Measurements from ENCODE around the gene FBP2.
"Not testable (repeated sequence)": the region's sequence is repeated elsewhere in the genome, so short reads cannot be mapped to it uniquely, and the experiment has no call there.

The FBP2 gene

DNA sequence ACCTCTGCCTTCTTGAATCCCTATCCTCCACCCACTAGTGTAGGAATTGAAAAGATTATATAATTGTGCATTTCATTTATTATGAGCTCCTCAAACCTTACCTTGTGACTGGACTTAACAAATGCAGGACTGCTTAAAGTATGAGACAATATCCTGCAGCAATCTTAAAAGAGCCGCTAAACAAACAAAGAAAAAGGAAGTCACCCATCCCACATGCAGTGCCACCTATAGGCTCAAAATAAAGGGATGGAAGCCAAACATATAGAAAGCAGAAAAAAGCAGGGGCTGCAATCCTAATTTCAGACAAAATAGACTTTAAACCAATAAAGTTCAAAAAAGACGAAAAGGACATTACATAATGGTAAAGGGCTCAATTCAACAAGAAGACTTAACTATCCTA lies 30.1 kb downstream of the FBP2 start:
- DNase-seq (ENCODE audit: low spot score) = no peak

DNA sequence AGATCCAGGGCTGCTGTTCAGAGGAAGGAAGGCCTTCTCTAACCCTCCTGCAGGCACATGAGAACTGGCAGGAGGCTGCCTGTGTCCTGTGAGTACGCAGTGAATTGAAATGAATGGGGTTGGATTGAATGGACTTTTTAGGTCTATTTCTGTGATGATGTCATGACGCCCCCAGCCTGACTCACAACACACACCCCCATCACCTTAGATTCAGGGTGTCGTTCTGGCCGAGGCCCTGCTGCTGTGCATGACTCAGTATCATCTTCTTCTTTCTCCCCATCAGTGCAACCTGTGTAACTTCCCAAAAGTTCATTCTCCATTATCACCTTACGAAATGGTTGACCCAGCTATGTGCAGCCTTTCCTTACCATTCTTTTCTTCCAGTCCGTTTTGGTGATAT lies 33.4 kb downstream of the FBP2 start:
- no peak for DNase-seq (ENCODE audit: low spot score)

DNA sequence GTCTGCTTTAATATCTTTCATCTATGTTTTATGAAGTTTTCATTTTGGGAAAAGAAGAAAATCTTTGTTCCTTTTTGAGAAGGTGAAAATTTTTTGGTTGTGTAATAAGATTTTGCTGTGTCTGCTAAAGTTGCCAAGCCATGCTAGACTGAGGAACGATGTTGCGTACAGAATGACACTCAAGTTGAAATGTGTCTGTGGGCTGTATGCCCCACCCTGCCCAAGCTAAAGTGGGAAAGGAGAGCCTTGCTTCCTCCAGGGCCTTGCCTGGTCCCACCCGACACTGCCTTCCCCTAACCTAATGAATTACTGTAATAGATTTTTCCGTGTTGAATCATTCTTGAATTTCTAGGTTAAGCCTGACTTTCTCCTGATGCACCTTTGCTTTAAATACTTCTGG lies 36.2 kb downstream of the FBP2 start:
- no peak for DNase-seq (ENCODE audit: low spot score)

DNA sequence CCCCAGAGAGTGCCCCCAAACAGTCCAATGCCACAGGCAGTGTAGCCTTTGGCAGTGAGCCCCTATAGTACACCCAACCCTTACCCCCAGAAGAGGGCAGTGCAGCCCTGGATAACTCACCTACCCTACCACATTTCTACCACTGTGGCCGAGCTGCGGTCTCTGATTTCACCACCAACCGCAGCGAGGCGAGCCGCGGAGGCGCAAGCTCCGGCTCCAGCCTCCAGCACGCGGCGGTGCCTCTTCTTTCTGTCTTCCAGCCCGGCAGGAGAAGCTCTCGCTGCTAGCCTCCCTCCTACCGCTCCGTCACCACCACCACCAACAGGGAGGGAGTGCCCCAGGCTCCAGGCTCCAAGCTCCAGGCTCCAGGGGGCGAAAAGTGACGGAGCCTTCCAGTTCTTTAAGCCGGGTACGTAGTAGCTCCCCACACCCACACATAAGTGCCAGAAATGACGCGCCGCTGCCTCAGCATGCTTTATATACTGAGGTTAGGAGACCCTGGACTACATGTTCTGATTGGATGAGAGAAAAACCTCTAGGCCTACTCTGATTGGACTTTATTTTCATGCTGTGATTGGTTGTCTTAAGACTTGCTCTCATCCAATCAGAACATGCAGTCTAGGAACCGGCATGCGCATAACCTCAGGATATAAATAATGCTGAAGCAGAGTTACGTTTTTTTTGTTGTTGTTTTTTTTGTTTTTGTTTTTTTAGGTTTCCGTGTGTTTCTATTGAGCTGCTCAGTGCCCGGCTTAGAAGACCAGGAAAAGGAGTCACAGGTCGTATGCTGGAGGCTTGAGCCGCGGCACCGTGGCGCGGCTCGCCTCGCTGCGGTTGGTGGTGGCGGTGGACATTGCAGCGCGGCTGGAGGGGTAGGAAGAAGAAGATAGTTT lies 38.9 kb downstream of the FBP2 start, which contains the start of gene PCAT7:
Gene PCAT7, plus strand, starts transcription at position 645 of the 893 bp plus-strand sequence.
- peak; percentile 1 for DNase-seq (ENCODE audit: low spot score)

DNA sequence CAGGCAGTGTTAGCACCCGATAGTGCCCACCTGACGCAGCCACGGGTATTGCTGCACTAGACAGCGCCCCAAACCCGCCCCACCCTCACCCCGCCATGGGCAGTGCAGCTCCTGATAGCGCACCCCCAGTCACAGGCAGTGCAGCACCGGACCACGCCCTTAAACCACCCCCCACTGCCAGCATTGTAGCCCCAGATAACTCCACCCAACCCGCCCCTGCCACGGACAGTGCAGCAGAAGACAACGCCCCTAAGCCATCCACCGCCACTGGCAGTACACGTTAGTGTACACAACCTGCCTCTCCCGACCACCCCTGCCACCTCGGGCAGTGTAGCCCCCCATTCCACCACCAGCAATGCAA lies 39.6 kb downstream of the FBP2 start:
- no peak for DNase-seq (ENCODE audit: low spot score)

DNA sequence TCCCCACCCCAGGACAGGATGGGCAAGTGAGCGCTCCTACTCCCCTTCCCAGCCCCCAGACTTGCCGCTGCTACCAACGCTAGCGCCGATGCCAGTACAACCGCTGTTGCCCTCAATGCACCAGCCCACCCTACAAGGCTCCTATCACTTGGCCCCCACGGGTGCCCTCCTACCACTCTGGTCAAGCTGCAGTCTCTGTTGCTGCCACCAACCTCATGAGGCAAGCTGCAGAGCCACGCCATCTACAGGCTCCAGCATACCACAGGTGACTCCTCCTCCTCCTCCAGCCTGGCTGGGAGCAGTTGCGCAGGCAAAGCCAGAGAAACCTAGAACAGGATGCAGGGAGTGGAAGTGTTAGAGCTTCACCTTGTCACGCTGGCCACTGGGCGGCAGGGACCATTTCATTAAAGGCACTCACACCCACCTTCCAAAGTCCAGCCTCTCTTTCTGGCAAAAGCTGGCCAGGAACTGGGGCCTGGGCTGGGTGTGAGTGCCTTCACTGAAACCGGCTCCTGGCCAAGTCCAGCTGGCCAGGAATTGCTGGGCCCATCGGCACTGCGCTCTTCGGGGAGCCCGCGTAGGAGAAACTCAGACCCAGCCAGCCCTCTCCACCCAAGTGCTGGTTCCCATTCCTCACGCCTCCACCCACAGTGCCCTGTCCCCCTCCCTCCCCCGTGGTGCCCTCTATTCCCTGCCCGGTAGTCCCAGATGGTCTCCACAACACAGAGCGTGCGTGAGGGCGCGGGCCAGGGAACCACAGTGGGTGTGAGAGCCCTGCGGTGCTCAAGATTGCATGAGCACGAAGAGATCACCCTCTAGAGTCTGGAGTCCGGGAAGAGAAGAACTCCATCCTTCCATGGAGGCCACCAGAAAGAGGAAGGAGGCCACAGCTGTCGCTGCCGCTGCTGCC lies 40.3 kb downstream of the FBP2 start:
- DNase-seq (ENCODE audit: low spot score) = no peak

DNA sequence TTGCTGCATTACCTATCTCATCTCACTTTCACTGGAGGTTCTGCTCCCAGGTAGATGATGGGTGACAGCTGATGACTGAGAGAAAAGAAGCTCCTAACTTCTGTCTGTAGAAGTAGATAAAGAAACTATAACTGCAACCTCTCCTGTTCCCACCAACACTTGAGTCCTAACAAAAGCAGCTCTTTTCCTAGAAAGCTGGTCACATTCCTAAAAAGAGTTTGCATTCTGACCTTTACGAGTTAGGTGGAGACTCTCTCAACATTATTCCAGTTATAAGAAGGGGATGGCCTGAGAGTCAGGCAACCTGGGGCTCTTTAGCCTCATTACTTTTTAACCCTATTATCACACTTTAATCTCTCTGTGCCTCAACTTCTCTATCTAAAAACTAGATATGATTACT lies 47.7 kb downstream of the FBP2 start:
- no peak for DNase-seq (ENCODE audit: low spot score)

DNA sequence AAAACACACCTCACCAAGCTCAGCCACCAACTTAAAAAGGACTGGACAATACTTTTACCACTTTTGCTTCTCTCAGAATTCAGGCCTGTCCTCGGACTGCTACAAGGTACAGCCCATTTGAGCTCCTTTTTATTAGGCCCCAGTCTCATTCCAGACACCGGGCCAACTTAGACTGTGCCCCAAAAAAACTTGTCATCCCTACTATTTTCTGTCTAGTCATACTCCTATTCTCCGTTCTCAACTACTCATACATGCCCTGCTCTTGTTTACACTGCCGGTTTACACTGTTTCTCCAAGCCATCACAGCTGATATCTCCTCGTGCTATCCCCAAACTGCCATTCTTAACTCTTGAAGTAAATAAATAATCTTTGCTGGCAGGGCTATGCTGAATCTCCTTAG lies 49.3 kb downstream of the FBP2 start:
- not testable (repeated sequence) for DNase-seq (ENCODE audit: low spot score)

DNA sequence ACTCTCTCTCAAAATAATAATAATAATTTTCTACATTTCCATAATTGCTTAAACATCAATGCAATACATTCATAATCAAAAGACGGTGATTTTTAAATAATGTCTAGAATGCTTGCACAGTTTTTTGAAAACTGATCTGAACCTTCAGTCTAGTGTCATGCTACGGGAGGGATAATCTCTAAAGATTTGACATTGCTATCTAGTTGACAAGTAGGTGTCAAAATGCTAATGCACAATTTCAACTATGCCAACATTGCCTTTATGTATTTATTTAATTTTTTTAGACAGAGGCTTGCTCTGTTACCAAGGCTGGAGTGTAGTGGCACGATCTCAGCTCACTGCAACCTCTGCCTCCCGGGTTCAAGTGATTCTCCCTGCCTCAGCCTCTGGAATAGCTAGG lies 54.7 kb downstream of the FBP2 start:
- DNase-seq (ENCODE audit: low spot score) = no peak

DNA sequence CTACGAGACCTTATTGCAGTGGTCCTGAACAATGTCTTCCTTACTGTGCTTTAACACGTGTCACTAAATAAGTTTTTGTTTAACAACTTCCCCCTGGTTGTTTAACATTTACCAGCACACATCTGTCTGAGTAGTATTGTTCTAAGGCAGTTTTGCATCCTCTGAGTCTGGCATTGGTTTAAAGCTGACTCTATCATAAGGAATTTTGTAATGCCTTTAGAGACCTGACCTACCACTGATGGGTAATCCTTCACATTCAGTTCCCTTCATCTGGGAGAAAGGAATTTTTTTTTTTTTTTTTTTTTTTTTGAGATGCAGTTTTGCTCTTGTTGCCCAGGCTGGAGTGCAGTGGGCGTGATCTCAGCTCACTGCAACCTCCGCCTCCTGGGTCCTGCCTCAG lies 58.7 kb downstream of the FBP2 start:
- no peak for DNase-seq (ENCODE audit: low spot score)

DNA sequence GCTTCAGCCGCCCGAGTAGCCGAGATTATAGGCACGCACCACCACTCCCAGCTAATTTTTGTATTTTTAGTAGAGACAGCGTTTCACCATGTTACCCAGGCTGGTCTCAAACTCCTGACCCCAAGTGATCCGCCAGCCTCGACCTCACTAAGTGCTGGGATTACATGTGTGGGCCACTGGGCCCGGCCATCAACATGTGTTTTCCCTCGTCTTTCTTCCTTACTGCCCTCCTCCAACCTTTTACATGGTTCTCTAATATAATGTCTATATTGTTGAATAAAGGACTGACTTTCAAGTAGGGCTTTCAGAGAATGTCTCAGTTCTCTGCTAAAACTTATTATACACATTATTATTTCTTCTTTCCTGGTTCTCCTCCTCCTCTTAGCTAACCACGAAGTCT lies 60.0 kb downstream of the FBP2 start:
- DNase-seq (ENCODE audit: low spot score) = no peak

DNA sequence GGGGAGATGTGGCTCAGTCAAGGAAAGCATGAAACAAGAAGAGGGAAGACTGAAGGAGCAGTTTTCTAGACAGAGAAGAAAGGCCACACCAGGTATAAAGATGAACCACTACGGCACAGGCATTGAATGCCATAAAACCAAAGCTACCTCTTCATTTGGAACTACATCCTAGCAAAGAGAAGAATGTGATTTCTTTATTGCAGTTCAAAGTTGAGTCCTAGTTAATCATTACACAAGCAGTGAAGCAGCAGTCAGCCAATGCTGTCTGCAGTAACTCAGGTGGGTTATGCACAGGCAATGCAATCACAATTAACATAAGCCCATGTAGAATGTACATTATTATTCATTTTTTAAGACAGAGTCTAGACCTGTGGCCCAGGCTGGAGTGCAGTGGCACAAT lies 60.5 kb downstream of the FBP2 start:
- DNase-seq (ENCODE audit: low spot score) = no peak

DNA sequence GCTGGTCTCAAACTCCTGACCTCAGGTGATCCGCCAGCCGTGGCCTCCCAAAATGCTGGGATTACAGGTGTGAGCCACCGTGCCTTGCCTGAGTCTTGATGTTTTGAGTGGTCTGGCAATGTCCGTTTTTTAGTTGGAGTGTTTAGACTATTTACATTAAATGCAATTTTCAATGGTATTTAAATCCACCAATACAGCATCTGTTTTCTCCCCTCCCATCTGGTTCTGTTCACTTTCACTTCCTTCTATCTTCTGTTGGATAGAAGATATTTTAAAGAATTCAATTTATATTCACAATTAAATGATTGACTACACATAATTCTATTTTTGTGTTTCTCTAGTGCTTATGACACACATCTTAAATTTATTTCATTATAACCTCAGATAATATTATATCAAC lies 64.7 kb downstream of the FBP2 start:
- DNase-seq (ENCODE audit: low spot score) = no peak

DNA sequence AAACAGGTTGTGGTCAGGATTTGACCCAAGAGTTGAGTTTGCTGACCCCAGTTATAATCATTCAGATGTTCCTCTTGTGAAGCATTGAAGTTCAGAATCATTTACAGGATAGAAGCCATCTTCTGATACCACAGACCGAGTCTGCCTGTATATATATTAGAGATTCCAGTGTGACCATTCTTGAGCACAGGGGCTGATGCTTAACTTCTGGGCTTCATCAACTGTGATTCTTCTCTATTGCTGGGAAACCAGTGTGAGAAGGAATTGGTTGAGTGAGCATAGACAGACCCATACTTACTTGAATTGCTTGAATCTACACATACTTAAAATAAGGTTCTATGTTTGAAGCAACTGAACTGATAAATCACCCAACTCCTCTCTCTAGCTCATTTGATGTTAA lies 66.7 kb downstream of the FBP2 start:
- no peak for DNase-seq (ENCODE audit: low spot score)

DNA sequence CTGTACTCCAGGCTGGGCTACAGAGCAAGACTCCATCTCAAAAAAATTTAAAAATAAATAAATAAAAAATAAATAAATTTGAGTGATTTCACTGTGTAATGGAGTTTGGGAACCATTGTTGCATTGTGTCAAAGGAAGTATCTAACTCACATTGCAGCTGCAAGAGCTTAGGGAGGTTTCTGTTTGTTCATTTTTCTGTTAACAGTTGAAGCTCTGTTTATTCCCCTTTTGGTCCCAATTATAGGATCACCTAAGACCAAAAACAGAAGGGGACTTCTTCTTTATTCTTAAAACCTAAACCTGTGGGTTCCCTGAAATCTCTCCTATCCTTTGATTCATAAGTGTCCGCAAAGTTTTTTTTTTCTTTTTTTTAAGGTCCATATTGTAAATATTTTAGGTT lies 67.4 kb downstream of the FBP2 start:
- no peak for DNase-seq (ENCODE audit: low spot score)

DNA sequence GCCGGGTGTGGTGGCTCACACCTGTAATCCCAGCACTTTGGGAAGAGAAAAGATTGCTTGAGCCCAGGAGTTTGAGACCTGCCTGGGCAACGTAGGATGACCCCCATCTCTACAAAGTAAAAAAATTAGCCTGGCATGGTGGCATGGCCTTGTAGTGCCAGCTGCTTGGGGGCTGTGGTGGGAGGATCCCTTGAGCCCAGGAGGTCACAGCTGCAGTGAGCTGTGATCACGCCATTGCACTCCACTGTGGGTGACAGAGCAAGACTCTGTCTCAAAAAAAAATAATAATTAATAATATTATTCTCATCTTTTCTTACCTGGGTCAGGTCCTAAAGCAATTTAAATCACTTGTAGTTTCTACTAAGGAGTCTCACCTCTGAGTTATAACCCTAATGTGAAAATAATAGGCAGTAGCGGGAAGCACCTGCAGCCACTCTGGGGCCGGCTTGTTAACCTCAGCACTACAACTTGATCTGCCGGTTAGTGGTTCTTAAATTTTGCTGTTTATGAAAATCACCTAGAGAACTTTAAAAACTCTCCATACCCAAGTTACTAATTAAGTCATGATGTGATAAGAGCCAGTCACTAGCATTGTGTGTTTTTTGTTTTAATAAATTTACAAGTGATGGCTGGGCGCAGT lies 68.1 kb downstream of the FBP2 start:
- no peak for DNase-seq (ENCODE audit: low spot score)

DNA sequence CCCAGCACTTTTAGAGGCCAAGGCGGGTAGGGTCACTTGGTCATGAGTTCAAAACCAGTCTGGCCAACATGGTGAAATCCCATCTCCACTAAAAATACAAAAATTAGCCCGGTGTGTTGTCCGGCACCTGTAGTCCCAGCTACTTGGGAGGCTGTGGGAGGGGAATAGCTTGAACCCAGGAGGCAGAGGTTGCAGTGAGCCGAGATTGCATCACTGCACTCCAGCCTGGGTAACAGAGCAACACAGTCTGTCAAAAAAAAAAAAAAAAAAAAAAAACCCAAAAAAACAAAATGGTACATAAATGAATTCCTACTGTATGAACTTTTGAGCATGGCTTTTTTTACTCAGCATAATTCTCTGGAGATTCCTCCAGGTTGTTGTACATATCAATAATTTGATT lies 76.4 kb downstream of the FBP2 start:
- no peak for DNase-seq (ENCODE audit: low spot score)

DNA sequence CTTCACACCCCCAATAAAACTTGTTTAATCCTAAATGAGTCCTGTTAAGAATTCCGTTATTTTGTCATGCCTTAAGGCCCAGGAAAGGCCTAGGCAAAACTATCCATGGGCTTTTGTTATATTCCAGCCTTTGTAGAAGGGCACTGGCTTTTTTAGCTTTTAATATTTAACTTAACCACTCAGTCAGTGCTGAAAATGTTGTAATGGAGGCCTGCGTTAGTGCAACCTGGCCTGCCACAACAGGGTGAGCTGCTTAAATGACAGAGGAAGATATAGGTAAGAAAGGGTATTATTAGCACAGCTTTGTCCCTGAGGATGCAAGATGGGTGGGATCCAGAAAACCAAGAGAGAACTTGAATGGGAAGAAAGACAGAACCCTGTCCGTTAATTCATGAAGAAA lies 78.9 kb downstream of the FBP2 start:
- no peak for DNase-seq (ENCODE audit: low spot score)

DNA sequence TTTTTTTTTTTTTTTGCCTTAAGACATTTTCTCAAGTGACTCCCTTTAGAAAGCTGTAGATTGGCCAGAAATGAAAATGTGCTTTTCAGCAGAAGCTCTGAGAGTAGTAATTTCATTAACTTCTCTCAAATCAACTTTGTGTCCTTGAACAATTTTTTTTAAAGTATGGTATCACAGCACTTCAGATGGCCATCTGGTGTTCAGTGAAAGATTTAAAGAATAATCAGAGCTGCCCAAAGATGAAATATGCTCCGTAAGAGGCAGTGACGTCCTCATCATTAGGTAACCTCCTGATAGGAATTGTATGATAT lies 81.7 kb downstream of the FBP2 start:
- DNase-seq (ENCODE audit: low spot score) = no peak

DNA sequence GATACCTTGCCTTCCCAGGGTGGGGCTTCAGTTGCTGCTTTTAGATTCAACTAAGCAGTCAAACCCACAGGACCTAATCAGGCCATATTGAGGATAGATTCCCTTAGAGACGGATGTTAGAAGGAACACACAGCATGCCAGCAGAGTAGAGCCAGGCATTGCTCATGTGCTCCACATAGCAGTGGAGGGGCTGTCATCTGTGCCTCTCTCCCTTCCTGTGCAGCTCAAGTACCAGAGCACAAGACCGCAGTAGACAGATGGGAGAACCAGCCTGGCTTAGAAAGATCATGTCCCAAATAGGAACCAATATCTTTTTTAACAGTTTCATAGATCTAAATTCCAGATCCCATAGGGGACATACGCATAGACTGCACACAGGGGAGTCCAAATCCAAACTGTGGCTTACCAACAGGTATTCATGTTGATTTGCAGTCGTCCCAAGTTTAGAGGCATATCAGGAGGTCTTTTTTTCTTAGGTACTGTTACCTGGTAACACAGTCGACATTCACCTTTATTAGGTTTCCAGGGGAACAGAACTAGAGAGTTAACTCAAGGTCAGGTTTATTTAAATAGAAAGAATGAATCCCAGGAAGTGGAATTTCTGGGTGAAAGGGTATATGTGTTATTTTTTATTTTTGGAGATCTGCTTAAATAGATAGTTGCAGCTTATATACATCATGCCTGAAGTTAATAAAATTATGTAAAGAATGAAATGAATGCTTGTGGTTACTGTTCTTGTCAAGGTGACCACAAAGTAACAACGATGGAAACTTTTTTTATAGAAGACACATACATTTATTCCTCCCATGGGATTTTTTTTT lies 82.3 kb downstream of the FBP2 start:
- no peak for DNase-seq (ENCODE audit: low spot score)

All from pons (tissue), 1 donor.